VCaP (cell line): ENCODE results near the gene RAB3GAP1.

Experiments
- H3K27ac ChIP-seq: fragments of 450-650 bp; 2 replicates; pipeline ENCODE4 v1.5.1; 2017
- TF ChIP-seq, protein P1 (sequence below): fragments of 450-650 bp; conservative IDR thresholded peaks from 2 replicates; pipeline ENCODE4 v1.5.1; 2017; ENCODE audit warnings: mild to moderate bottlenecking, moderate library complexity

Gene RAB3GAP1

DNA sequence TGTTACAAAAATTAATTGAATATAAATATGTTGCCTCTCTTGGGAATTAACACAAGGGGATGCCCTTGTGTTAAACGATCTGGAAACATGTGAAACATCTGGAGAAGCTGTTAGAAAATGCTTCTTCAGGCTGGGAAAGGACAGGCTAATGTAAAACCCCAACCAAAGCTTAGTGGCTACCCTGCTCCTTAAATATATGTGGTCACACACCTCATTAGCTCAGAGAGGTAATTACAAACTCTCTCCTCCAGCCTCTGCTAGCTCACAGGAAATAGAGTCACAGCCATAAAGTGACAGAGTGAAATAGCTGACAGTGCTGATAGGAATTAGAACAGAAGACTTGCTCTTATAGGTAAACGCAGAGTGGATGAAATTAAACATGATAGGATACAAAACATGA, 155.9 kb downstream of the RAB3GAP1 start:
- TF ChIP-seq, protein P1, sequence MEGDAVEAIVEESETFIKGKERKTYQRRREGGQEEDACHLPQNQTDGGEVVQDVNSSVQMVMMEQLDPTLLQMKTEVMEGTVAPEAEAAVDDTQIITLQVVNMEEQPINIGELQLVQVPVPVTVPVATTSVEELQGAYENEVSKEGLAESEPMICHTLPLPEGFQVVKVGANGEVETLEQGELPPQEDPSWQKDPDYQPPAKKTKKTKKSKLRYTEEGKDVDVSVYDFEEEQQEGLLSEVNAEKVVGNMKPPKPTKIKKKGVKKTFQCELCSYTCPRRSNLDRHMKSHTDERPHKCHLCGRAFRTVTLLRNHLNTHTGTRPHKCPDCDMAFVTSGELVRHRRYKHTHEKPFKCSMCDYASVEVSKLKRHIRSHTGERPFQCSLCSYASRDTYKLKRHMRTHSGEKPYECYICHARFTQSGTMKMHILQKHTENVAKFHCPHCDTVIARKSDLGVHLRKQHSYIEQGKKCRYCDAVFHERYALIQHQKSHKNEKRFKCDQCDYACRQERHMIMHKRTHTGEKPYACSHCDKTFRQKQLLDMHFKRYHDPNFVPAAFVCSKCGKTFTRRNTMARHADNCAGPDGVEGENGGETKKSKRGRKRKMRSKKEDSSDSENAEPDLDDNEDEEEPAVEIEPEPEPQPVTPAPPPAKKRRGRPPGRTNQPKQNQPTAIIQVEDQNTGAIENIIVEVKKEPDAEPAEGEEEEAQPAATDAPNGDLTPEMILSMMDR = no peak
- no peak overlapping the region for H3K27ac ChIP-seq

DNA sequence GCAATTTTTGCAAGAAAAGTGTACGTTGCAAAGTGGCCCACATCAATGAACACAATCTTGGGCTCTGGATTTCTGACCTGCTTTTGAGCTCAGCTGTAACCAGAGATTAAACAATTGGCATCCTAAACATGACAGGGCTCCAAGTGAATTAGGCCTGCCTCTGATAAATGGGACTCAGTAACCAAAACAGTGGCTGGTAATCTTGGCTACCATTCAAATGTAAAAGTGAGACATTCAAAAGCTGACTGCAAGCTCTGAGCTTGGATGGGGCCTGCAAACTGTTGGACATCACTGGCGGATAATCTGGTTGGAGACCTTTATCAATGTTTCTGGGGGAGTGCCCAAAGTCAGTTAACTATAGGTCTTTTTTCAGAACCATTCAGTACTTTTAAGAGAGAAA, 160.7 kb downstream of the RAB3GAP1 start:
- TF ChIP-seq, protein P1 = no peak

DNA sequence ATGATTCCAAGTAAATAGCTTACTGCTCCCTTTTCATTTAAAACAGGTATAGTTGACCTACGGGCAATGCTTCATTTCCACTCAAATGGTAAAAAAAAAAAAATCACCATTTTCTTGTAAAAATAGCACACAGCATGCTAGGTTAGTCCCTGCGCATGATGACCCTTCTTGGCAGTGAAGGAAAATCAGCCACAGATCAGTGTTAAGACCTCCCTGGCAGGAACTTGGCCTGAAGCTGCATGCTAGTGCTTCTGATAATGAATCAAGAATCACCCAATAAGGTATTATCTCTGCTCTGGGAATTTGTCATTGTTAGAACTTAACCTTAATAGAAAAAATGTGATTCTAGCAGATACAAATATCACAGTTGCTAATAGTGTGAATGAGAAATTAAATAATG, 166.3 kb downstream of the RAB3GAP1 start:
- TF ChIP-seq, protein P1 = no peak
- H3K27ac ChIP-seq = no peak overlapping the region

More for the DNA sequence above, 160.7 kb downstream of the RAB3GAP1 start:
- no peak overlapping the region for H3K27ac ChIP-seq

DNA sequence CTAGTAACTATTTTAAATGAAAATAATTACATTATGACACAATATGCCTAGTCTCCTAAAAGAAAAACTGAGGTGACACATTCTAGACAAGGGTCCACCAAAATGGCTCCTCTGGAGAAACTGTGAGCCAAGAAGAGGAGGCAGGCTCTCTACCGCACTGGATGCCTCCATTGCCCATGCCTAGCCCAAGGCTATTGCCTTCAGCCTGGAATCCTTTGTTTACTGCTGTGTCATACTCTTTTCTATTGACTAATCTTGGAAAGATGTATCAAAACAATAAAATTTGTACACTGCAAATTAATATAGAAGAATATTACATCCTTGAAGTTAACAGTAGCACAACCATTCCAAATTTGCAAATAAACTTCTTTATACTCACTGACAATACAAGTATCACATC, 167.1 kb downstream of the RAB3GAP1 start:
- H3K27ac ChIP-seq = no peak overlapping the region
- TF ChIP-seq, protein P1 = no peak
